Endodermal cell (in vitro differentiated cells): ENCODE data around the gene SYT6. TPM values are rescaled to one million over a fixed set of nuclear protein-coding genes. Genes with fewer than 3 reads are reported as not detected.

ENCODE experiments used
- DNase-seq: peaks from one replicate; pipeline ENCODE4 v3.0.0-alpha.2; 2017
- H3K27ac ChIP-seq: 2 replicates; pipeline ENCODE4 v1.5.1; 2013; ENCODE audit warnings: mild to moderate bottlenecking, low read depth, low read length, moderate library complexity
- H3K27me3 ChIP-seq: 2 replicates; pipeline ENCODE4 v1.6.1; 2013; ENCODE audit warnings: mild to moderate bottlenecking, low read length, moderate library complexity; ENCODE audit not compliant: insufficient read depth, control insufficient read depth, poor library complexity, severe bottlenecking
- H3K36me3 ChIP-seq: 2 replicates; pipeline ENCODE4 v1.7.0; 2013; ENCODE audit warnings: mild to moderate bottlenecking, low read length, moderate library complexity; ENCODE audit not compliant: control insufficient read depth, insufficient read depth
- H3K4me1 ChIP-seq: one replicate; pipeline ENCODE4 v1.7.0; 2013; ENCODE audit warnings: low read length; ENCODE audit not compliant: control insufficient read depth, insufficient read depth
- H3K4me3 ChIP-seq: 2 replicates; pipeline ENCODE4 v1.5.1; 2013; ENCODE audit warnings: mild to moderate bottlenecking, low read length, moderate library complexity
- H3K9ac ChIP-seq: 2 replicates; pipeline ENCODE4 v1.6.1; 2013; ENCODE audit warnings: mild to moderate bottlenecking, low read length, moderate library complexity; ENCODE audit not compliant: poor library complexity, severe bottlenecking; ENCODE audit errors: extremely low read depth
- H3K9me3 ChIP-seq: 2 replicates; pipeline ENCODE4 v1.6.1; 2013; ENCODE audit warnings: mild to moderate bottlenecking, low read length, moderate library complexity; ENCODE audit not compliant: control insufficient read depth
- H3K27ac Mint-ChIP-seq: 2 replicates; pipeline ENCODE4 v1.8.0; 2020; ENCODE audit warnings: mixed read lengths
- H3K27me3 Mint-ChIP-seq: 2 replicates; pipeline ENCODE4 v1.8.0; 2021; ENCODE audit warnings: mild to moderate bottlenecking, mixed read lengths; ENCODE audit not compliant: insufficient read depth
- H3K36me3 Mint-ChIP-seq: 2 replicates; pipeline ENCODE4 v1.8.0; 2020; ENCODE audit warnings: low read depth, mixed read lengths
- H3K4me1 Mint-ChIP-seq: 2 replicates; pipeline ENCODE4 v1.8.0; 2020; ENCODE audit warnings: mixed read lengths
- H3K4me3 Mint-ChIP-seq: 2 replicates; pipeline ENCODE4 v1.8.0; 2020; ENCODE audit warnings: mild to moderate bottlenecking, moderate library complexity, mixed read lengths
- H3K9me3 Mint-ChIP-seq: 2 replicates; pipeline ENCODE4 v1.8.0; 2020; ENCODE audit warnings: mild to moderate bottlenecking, mixed read lengths
- WGBS, 2 experiments: methylation state at CpG; one replicate each; pipeline versions ENCODE4 v1.1.5 to v1.1.7; 2013; ENCODE audit warnings: missing lambda C conversion rate in 2 of 2, mixed read lengths in 1 of 2; ENCODE audit not compliant: insufficient coverage in 1 of 2, insufficient read length in 1 of 2; 5-methylcytosine and 5-hydroxymethylcytosine counted together
- total RNA-seq, 2 donors: library from RNA; stranded (reverse); fragmentation: NEBNext Ultra II Directional in 1 of 2; extraction: Animal tissue kit (Norgen Biotek cat#: 25700) in 1 of 2; gene quantifications; 2 replicates in 1 of 2; 3 replicates in 1 of 2; pipeline ENCODE4 v1.2.1, GENCODE V29; 2021
- TF ChIP-seq, protein P1 (sequence below): fragments of 200-600 bp; sonication (generic); conservative IDR thresholded peaks from 2 replicates; pipeline ENCODE4 v1.5.0; 2021; ENCODE audit warnings: antibody characterized with exemption, mild to moderate bottlenecking

Gene SYT6
- total RNA-seq, 2 donors from 2014 or later: 1.3 to 4.4 TPM

DNA sequence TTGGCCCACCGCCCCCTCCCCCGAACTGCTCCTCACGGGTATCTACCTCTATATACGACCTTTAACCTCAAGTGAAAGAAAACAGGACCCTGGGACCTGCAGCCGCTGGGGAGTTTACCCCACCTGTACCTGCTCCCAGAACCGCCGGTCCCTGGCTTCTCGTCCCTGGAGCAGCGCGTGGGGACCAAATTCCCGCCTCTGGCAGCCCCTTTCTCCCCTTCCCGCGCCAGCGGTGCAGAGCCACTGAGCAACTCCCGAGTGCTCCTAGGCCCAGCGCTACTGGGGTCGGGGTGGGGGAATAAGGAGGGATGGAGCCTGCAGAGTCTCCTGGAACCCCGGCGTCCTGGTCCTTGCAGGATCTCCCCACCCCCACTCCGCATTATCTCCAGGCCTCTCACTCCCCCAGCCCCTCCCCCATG lies 1.6 kb downstream of the SYT6 start:
- no peaks in the 10 kb centered on the region for H3K9me3 ChIP-seq
- DNase-seq: peak; percentile 74
- peaks cover 22% of the 10 kb centered on the region for H3K4me1 Mint-ChIP-seq
- H3K9me3 Mint-ChIP-seq: no peaks in the 10 kb centered on the region
- TF ChIP-seq, protein P1, sequence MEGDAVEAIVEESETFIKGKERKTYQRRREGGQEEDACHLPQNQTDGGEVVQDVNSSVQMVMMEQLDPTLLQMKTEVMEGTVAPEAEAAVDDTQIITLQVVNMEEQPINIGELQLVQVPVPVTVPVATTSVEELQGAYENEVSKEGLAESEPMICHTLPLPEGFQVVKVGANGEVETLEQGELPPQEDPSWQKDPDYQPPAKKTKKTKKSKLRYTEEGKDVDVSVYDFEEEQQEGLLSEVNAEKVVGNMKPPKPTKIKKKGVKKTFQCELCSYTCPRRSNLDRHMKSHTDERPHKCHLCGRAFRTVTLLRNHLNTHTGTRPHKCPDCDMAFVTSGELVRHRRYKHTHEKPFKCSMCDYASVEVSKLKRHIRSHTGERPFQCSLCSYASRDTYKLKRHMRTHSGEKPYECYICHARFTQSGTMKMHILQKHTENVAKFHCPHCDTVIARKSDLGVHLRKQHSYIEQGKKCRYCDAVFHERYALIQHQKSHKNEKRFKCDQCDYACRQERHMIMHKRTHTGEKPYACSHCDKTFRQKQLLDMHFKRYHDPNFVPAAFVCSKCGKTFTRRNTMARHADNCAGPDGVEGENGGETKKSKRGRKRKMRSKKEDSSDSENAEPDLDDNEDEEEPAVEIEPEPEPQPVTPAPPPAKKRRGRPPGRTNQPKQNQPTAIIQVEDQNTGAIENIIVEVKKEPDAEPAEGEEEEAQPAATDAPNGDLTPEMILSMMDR: no peak
- WGBS, 2 experiments: 2% methylated on average over 20 of the region's 20 CpGs; no CpG with 5 or more reads in 1 of the 2 experiments
- no peak overlapping the region for H3K27ac Mint-ChIP-seq
- no peaks in the 10 kb centered on the region for H3K36me3 ChIP-seq
- H3K4me3 Mint-ChIP-seq: peak overlapping the region; percentile 65
- H3K27ac ChIP-seq: no peak overlapping the region
- H3K36me3 Mint-ChIP-seq: no peaks in the 10 kb centered on the region
- H3K4me1 ChIP-seq: peaks cover 4% of the 10 kb centered on the region
- H3K4me3 ChIP-seq: peak overlapping the region; percentile 65
- no peak overlapping the region for H3K9ac ChIP-seq
- H3K27me3 Mint-ChIP-seq: peaks cover 95% of the 10 kb centered on the region
- H3K27me3 ChIP-seq: peaks cover 99% of the 10 kb centered on the region

DNA sequence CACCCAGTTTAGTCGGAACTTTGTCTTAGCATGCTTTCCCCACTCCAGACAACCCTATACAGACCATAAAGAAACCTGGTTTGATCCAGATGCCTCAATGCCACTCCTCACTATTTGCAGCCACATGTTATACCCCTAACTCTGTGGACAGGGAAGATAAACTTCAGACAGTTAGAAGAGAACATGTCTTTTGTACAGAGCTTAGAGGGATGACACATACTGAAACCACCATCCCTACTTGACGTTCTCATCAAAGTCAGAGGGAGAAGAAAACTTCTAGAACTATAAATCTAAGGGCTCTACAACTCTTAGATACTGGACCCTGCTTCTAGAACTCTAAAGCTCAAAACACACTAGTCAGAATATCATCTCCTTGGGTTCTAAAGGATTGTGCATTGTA lies 3.7 kb downstream of the SYT6 start:
- no peak overlapping the region for H3K27ac Mint-ChIP-seq
- Histone ChIP-seq H3K4me3 (no peak overlapping the region), H3K27me3 (peaks cover 94% of the 10 kb centered on the region), H3K27ac (no peak overlapping the region), H3K9me3 (no peaks in the 10 kb centered on the region), H3K36me3 (no peaks in the 10 kb centered on the region), H3K9ac (no peak overlapping the region), H3K4me1 (peaks cover 4% of the 10 kb centered on the region)
- H3K4me3 Mint-ChIP-seq: no peak overlapping the region
- peaks cover 30% of the 10 kb centered on the region for H3K4me1 Mint-ChIP-seq
- peaks cover 86% of the 10 kb centered on the region for H3K27me3 Mint-ChIP-seq
- TF ChIP-seq, protein P1: no peak
- no peaks in the 10 kb centered on the region for H3K36me3 Mint-ChIP-seq
- DNase-seq: no peak
- 81 to 100% methylated on average over 1 to 2 of the region's 2 CpGs for WGBS, 2 experiments
- no peaks in the 10 kb centered on the region for H3K9me3 Mint-ChIP-seq

DNA sequence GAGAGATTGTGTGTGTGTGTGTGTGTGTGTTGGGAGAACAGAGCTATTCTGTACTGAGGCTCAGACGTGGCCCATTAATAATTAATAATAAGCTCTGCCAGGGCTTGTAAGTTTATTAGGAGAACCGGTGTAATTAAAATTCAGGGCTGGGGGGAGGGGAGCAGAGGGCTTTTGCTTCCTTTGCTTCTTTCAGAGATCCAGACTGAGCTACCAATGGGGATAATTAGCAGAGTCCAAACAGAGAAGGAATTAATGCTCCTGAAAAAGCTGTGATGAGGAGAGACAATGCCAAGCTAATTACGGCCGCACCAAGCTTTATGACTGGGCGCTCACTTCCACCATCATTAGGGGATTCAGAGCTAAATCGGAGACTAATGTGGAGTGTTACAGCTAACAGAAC lies 4.5 kb downstream of the SYT6 start:
- no peak for DNase-seq
- no peaks in the 10 kb centered on the region for H3K9me3 ChIP-seq
- no peak overlapping the region for H3K27ac ChIP-seq
- Mint-ChIP-seq H3K4me3 (no peak overlapping the region), H3K27ac (no peak overlapping the region), H3K36me3 (no peaks in the 10 kb centered on the region), H3K27me3 (peaks cover 84% of the 10 kb centered on the region), H3K9me3 (no peaks in the 10 kb centered on the region), H3K4me1 (peaks cover 30% of the 10 kb centered on the region)
- no peak overlapping the region for H3K9ac ChIP-seq
- H3K36me3 ChIP-seq: no peaks in the 10 kb centered on the region
- WGBS, 2 experiments: 90 to 100% methylated on average over 2 to 5 of the region's 6 CpGs
- peaks cover 4% of the 10 kb centered on the region for H3K4me1 ChIP-seq
- no peak overlapping the region for H3K4me3 ChIP-seq
- H3K27me3 ChIP-seq: peaks cover 93% of the 10 kb centered on the region
- TF ChIP-seq, protein P1: no peak
